HG03045 (cell line): ENCODE data around the gene RHEB.

Experiments used
- ATAC-seq: cut with Tn5 transposase; IDR thresholded peaks from one replicate; pipeline ENCODE4 v1.9.1; 2021; ENCODE audit warnings: mild to moderate bottlenecking, moderate library complexity; ENCODE audit not compliant: unreplicated experiment

Gene RHEB

DNA sequence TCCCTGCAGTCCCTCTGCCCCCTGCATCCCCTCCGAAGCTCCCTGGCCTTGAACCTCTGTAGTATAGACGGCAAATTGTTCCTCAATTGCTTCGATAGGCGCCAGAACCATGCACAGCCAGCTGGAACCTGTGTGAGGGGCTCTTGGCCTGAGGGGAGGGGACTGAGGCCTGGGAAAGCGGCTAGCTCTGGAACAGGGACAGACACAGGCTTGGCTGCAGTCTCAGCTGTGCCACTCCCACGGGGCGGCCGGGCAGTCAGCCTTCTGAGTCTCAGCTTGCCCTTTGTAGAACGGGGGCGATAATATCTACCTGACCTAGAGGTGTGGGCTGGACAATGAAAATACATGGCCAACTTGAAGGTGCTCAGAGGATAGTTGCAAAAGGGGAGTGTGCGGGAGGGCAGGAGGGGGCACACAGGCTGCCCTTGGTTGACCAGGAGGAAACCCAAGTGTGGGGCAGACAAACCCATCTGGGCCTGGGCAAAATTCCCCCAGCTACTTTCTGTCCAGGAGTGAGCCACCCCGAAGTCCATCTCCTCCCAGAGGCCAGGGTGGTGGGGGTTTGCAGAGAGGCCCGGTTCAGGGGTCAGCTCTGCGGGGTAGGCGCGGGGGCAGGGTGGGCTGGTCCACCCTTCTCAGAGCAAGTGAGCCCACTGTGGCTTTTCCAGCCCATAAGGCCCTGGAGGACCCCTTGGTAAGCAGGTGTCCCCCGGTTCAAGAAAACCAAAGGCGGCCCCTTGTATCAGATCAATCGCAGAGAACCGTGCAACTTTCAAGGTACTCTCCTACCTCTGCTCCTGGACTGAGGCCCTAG, 84.4 kb downstream of the RHEB start:
- no peak for ATAC-seq

DNA sequence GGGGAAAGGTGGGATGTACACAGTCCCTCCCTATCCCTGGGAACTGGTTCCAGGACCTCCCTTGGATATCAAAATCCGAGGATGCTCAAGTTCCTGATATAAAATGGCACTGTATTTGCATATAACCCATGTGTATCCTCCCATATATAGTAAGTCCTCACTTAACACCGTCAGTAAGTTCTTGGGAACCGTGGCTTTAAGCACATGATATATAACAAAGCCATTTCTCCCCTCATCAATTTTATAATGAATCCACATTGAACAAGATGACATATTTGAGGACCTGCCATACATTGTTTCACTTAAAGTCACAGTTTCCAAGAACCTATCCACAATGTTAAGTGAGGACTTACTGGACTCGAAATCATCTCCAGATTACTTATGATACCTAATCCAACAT, 85.1 kb downstream of the RHEB start:
- no peak for ATAC-seq

DNA sequence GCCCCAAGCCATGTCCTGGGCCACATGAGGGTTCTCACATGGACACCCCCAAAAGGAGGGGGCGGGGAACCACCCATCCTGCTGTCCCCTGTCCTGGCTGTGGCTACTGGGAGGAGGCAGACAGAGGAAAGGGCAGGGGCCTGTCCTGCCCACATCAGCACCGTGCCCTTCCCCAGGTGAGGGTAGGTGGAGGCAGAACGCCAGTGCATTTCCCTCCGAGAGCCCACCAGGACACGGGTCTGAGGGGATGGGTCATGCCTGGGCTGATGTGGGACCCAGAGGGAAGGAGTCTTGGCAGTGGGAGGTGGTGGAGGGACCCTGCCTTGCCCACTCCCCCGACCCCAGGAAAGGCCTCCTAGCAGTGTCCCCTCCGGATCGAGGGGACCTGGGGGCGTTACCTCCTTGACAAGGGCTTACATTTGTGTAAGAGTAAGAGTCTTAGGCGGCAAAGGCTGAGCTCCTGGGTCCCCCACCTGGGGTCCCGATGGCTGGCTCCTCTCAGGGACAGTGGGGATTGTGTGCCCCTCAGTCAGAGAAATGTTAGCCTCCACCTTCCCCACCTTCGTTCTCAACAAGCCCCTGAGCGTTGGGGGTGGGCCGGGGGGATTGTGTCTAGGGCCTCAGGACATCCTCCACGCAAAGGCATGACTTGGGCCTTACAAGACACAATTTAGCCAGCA, 85.8 kb downstream of the RHEB start:
- ATAC-seq: no peak

DNA sequence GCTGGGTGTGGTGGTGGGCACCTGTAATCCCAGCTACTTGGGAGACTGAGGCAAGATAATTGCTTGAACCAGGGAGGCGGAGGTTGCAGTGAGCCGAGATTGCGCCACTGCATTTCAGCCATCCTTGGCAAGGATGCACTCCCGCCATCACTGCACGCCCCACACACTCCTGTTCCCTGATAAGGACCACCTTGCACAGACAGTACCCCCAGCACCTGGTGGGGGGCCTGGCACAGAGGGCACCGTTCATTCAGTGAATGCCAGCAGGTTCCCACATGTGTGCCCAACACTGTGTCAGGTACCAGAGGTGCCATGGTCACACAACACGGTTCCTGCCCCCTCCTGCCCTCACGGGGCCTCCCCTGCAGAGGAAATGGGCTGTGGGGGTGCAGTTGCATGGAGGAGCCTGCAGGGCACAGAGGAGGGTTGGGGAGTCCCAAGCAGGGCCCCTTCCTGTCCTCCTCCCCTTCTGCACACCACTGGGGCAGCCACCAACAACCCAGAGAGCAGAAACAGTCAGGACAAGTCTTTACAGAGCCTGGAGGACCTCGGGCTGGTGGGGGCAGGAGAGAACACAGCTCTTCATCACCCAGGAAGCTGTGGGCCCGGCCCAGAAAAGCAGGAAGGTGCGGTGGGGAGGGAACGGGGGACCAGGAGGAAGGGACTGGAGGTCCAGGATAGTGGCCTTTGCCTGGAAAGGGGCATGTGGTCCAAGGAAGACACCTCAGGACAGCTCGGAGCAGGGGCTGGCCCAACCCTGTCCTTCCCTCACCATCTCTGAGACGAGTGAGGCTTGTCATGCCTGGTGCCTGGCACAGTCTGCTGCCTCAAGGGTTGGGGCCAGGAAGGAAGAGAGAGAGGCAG, 86.8 kb downstream of the RHEB start:
- no peak for ATAC-seq

DNA sequence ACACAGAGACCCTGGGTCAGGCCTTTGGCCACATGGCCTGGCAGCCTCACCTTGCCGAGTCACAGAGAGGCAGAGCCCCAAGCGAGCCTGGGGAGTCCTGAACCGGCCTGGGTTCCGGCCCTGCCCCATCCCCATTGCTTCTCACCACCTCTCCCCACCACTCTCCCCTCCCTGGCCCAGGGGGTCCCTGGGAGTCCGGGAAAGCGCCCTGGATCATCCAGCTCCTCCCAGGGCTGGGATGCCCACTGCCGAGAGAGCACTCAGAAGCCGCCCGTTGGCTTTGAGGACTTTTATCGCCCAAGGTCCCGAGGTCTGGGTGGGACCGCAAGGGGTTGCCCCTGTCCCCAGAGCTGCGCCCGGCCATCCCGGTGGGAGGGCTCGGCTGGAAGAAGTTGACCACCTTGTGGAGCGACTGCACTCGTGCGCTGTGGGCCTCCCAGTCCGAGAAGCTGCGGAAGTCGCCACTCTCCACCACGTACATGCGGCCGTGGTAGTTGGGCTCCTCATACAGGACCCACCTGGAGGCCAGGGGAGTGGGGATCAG, 87.9 kb downstream of the RHEB start:
- ATAC-seq: no peak

DNA sequence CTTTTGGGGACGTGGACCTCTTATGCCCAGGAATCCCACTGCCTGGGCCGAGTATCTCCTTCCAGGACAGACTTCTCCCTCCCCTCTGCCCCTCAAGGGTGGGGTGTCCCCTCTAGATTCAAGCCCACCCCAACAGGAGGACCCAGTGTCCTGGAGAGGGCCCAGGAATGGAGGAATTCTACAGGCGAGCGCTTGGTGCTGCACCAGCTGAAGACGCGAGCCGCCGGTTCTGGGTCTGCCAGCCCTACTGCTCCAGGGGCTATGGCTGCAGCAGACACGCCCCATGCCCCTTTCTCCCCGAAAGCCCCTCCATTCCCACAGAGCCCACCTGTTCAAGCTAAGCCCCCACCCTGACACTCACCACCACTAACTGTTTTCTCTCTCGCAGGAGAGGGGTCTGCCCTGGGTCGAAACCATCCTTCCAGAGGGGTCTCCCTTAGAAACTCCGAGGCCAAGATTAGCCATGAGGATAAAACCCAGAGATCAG, 88.4 kb downstream of the RHEB start:
- no peak for ATAC-seq

DNA sequence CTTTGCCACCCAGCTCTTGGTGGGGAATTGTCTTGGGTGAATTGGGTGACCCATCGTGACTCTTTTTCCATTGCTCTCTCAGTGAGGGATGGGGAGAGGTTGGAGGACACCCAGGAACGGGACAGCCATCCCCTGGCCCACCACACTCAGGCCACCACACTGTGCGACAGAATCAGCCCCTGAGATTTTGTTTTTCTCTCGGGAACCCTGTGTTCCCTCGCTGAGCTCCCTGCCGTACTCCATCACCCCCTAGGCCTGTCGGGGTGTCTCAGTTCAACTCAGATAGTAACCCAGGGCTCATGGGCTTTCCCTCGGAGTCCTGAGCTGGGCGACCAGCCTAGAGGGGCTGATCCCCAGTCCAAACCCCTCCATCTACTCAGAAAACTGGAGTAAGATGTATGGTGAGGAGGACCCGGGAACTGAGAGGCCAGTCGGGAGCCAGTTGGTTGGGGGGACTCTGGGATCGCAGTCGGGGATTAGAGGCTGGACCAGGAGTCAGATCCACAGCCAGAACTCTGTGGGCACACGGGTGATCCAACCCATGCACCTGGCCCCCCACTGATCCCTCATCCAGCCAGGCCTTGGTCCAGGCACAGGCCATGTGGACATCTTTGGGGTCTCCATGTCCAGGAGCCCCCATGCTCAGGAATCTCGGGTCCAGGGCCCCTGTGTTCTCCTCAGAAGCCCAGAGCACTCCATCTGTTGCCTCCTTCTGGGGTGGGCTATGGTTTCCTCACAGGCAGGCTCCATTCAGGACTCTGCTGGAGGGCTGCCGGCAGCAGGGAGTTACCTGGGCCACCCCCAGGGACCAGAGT, 89.1 kb downstream of the RHEB start:
- ATAC-seq: no peak

DNA sequence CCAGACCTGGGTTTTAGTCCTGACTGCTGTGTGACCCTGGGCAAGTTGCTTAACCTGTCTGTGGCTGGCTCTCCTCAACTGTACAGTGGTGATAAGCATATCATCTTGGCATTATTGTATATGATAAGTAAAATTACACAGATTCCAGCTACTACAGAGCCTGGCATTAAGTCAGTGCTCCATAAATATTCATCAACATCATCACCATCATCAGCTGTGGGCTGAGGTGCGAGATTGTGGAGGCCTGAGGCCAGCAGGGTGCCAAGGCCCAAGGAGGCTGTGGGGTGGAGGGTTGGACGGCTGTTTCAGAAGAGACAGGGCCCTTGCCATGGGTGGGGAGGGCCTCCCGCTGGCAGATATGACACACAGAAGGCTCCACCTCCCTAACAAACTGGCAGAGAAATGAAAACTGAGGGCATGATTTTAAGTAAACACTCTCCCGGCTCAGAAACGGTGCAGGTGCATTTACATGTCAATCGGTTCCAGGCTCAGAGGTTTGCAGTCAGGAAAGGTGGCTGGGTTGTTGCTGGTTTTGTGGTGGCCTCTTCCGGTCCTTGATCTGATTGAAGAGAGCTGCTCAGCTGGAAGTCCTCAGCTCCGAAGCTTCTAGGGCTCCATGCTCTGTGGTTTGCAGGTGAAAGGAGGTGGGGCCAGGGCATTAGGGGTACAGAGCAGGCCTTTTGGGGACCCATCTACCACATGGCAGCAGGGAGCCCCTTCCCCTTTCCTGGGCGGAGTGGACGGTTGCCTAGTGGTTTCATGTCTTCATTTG, 89.9 kb downstream of the RHEB start:
- ATAC-seq: no peak

DNA sequence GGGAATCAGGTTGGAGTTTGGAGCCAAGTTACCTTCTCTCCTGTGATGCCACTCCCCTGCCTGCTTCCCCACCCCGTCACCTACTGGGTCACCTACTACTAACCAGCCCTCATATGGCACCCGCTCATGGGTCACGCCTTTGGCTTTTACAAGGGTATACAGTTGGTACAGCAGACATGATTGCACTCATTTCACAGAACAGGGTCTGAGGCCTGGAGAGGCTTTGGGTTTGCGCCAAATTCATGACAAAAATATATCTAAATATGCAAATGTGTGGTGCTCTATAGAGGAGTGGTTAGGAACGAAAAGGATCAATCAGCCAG, 90.5 kb downstream of the RHEB start:
- ATAC-seq: no peak

DNA sequence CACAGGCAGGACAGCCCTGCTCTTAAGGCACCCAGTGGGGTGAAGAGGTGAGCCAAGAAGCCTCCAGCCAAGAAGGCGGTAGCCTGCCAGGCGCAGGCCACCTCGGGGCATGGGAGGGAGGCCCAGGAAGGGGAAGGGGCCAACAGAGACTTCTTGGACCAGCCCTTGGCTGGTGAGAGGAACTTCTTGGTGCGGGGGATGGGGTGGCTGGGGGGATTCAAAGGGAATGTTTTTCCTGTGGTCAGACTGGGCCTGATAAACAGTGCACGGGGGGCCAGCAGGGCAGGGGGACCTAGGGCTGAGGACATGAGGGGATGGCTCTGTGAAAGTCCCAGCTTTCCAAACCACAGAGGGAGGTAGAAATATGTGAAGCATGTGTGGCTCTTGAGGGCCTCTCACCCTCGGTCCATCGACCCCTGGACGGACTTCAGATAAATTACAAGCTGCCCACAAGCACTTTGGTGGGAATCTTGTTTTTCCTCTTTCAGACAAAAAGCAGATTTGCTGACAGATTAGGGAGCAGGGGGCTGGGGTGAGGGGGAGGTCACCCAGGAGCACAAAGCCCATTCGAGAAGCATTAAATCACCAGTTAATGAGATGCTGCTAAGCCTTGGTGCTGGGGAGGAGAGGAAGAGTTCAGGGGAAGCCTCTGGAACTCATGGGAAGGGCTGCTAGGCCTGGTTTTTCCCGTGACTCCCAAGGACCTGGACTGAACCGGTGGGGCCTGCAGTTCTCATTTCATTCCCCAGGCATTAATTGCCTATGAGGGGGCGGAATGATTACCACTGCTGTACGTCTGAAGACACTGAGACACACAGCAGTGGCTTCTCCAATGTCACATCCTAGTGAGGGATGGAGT, 91.1 kb downstream of the RHEB start:
- ATAC-seq: no peak

DNA sequence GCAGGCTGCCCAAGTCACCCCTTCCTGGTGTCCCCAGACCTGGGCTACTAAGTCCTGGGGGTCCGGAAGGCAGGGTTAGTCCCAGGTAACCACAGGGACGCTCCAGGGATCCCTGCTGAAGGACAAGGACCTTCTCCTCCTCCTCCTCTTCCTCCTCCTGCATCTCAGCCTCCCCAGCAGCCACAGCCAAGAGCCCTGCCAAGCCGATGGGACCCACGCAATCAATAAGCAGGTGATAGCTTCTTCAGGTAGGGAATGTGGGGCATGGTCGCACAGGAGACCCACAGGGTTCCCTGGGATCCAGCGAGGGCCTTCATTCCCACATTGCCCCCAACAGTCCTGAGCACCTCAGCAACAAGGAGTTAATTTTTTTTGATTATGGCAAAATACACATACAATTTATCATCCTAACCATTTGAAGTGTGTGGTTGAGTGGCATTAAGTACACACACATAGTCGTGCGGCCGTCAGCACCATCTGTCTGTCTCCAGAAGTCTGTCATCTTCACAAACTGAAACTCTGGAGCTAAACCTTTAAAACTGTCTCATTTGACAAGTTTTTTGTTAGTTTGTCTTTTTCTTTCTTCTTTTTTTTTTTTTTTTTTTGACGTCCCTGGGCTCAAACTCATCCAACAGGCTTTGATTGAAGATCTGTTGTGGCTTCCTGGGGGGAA, 91.9 kb downstream of the RHEB start:
- no peak for ATAC-seq

DNA sequence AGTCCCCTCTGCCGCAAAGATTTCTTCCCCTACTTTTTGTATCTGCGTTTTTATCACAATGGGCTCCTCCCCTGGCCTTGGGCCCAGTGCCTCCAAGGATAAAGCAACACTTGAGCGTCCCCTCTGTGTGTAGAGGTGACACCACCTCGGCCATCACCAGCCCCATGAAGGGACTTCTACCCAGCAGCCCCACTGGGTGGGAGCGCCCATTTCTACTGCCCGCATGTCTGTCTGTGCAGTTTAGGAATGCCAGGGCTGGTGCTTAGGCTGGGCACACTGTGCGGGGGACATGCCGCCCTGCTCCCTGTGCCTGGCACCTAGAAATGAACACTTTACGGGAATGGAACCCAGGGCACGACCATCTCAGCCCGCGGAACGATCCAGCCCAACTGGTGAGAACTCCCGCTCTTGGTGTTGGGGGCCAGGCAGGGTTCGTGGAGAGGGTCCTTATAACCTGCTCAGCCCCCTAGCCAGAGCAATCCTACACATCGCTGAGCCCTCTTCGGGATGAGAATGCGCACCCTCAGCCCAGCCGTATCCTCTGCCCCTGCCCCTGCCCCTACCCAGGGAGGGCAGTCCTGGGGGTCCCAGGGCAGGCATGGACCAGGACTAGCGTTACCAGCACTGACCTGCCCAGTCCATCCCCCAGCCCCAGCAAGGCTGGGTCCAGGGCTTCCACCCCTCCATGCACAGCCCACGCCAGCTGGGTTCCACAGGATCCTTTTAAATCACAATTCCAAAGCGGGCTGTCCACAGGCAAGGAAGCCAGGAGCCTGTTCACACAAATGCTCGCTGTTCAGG, 92.6 kb downstream of the RHEB start:
- ATAC-seq: no peak

DNA sequence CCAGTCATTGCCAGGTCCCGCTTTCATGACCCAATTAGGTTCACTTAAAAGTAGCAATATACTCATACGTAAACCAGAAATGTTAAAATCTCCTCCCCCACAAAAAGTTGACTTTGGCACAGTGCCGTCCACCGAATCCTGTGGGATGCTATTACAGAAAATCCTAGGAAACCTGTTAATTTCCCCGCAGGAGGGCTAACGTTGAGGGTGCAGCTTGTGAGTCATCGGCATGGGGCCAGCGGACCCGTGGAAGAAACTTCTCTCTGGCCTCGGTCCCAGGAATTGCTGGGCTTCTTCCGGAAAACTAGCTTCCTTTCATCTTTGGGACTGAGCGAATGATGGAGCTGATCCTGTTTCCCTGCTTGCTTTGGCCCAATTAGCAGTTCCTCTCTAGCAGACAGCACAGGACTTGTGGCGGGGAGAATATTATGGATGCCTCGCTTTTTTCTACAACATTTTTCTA, 93.2 kb downstream of the RHEB start:
- no peak for ATAC-seq

DNA sequence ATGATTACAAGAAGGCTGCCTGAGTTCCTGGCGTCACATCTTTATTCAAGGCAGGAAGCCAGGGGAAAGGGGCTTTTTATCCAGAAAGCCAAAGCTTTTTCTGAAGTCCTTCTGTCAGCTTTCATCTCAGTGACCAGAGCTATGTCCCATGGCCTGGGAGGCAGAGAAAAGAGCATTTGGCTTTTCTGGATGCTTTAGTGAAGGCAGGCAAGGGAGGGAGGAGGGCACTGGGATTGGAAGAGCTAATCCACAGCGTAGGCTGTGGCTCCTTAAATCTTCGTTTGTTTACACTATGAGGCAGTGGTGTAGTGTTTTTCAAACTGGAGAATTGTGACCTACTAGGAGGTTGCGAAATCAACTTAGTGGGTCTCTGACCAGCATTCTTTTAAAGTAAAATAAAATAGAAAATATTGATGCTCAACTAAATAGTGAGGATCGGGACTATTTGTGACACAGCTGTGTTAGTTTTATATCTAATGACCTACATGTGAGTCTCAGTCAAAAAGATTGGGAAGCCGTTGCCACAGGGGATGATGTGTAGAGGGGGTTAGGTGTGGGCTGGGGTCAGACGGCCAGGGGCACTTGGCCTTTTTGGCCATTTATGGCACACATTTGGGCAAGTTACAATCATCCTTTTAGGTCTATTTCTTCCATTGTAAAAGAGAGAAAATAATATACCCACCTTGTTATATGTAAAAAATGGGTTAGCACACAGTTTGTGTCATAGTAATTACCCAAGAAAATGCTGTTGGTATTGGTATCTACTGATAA, 93.8 kb downstream of the RHEB start:
- no peak for ATAC-seq

DNA sequence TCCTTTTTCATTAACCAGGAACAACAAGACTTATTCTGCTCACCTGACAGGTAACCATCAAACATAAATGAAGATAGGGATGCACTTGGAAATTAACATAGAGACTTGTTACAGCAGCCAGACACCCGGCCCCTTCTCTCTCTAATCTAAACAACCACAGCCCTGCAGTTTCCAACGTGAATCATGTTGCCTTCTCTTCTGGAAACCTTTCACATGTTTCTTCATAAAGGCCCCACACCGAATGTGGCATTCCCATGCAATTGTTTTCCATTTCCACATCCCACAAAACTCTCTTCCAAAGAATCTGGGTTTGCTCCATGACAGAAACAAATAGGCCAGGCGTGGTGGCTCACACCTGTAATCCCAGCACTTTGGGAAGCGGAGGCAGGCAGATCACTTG, 94.9 kb downstream of the RHEB start:
- ATAC-seq: no peak

DNA sequence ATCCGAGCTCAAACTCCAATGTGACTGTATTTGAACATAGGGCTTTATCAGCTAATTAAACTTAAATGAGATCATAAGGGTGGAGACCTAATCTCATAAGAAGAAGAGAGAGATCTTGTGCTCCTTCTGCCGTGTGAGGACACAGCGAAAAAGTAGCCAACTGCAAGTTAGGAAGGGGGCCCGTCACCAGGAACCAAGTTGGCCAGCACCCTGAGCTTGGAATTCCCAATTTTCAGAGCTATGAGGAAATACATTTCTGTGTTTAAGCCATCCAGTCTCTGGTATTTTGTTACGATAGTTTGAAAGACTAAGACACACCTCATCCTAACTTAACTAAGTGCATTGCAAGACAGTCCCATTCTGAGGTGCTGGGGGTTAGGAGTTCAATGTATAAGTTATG, 95.8 kb downstream of the RHEB start:
- no peak for ATAC-seq

DNA sequence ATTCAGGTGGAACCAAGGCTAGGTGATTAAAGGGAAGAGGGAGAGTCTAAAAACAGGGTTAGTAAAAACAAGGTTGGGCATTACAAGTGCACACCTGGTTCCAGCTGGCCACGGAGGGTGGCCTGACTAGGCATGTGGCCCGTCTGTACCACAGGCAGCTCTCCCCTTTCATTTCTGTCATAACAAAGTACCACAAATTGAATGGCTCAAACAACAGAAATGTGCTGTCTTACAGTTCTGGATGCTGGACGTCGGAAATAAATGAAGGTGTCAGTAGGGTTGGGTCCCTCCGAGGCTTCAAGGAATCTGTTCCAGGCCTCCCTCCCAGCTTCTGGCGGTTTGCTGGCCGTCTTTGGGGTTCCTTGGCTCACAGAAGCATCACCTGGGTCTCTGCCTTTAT, 96.5 kb downstream of the RHEB start:
- no peak for ATAC-seq
